Activated CD4-positive, alpha-beta T cell treated with anti-CD3 and anti-CD28 coated beads, Interleukin-2, amount 10 ng/mL, durations not matched to agents 24 days and 14 days (primary cell): Measurements from ENCODE around the gene TMEM269. TPM values are rescaled to one million over a fixed set of nuclear protein-coding genes. Genes with fewer than 3 reads are reported as not detected.
A peak's percentile ranks its signal among the peaks of the same experiment; 100 is the strongest.

Source experiments
- DNase-seq: peaks from one replicate; pipeline ENCODE4 v3.0.0; 2022
- H3K27ac Mint-ChIP-seq: one replicate; pipeline ENCODE4 v1.8.0; 2022; ENCODE audit warnings: mild to moderate bottlenecking, mixed read lengths
- H3K27me3 Mint-ChIP-seq: one replicate; pipeline ENCODE4 v1.8.0; 2022; ENCODE audit warnings: mixed read lengths
- H3K36me3 Mint-ChIP-seq: one replicate; pipeline ENCODE4 v1.8.0; 2022; ENCODE audit warnings: low read depth, mild to moderate bottlenecking, mixed read lengths
- H3K4me1 Mint-ChIP-seq: one replicate; pipeline ENCODE4 v1.8.0; 2021; ENCODE audit warnings: mixed read lengths
- H3K4me3 Mint-ChIP-seq: one replicate; pipeline ENCODE4 v1.8.0; 2022; ENCODE audit warnings: mild to moderate bottlenecking, moderate library complexity, mixed read lengths
- H3K9me3 Mint-ChIP-seq: one replicate; pipeline ENCODE4 v1.8.0; 2021; ENCODE audit warnings: mixed read lengths
- intact Hi-C: fragments of 100-400 bp; cut with micrococcal nuclease; formaldehyde crosslinking; loops from one replicate; pipeline ENCODE4 v1.15.1; 2023
- total RNA-seq: library from RNA; stranded (reverse); gene quantifications from 2 replicates; pipeline ENCODE4 v1.2.3, GENCODE V29; 2022

Gene TMEM269
- total RNA-seq, 1 donor from 2014 or later = not detected

DNA sequence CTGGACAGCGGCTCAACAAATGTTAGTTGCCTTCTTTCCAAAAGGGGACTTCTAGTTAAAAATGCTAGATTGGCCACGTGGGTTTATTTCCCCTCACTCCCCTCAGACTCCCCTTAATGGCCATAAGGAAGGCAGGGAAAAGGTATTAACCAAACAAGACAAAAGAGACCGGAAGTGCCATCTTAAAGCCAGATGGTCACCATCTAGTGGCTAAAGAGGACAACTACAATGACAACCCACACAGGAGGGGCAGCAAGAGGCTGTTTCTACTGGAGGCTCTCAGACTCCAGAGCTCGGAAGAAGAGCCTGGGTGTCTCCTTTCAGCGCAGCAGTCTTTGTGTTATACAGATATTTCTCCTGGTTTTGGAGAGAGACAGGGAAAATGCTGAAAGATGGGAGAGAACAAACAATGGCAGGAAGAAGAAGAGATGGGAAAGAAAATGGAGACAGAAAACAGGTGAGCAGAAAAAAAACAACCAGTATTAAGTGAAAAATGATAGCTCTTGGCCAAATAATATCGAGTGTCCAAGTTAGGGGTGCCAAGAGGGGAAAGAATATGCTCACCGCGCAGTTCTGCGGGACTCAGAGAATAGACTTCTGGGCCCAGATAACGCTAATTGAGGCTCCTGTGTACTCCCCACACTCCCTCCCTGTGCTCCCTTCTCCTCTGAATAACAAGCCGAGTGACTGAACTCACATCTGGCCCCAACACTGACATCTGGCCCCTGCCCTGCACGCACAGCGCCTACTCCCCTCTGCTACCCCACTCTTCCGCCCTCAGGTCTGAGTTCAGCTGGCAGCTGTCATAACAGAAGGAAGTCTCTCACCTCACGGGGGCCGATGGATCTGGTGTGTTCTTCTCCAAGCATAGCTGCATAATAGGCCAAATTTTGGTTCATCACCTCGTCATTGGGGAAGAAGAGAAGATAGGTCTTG is 27.6 kb upstream of the TMEM269 start:
- no peaks in the 10 kb centered on the region for H3K27me3 Mint-ChIP-seq
- peak; percentile 64 for DNase-seq
- intact Hi-C loops = no loop called here
- H3K4me1 Mint-ChIP-seq = no peaks in the 10 kb centered on the region
- H3K4me3 Mint-ChIP-seq = no peak overlapping the region
- peaks cover 58% of the 10 kb centered on the region for H3K36me3 Mint-ChIP-seq
- H3K9me3 Mint-ChIP-seq = no peaks in the 10 kb centered on the region
- H3K27ac Mint-ChIP-seq = no peak overlapping the region

DNA sequence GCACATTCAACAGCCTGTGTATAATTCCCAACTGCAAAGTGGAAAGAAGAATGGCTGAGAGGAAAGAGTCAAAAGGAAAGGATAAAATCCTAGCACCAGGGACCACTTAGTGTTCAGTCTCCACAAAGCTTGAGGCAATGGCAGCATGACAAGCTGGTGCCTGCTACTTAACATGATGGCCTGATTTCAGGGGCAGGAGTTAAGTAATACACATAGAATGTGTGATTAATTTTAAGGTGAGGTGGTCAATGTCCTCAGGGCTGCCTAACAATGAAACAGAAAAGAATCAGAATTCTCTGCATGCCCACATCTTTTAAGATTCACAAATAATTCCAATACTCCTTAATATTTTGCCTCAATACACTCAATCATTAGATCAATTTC is 26.9 kb upstream of the TMEM269 start:
- no peak overlapping the region for H3K4me3 Mint-ChIP-seq
- H3K4me1 Mint-ChIP-seq = peaks cover 4% of the 10 kb centered on the region
- H3K27me3 Mint-ChIP-seq = no peaks in the 10 kb centered on the region
- no peaks in the 10 kb centered on the region for H3K9me3 Mint-ChIP-seq
- H3K36me3 Mint-ChIP-seq = peaks cover 57% of the 10 kb centered on the region
- DNase-seq = no peak
- intact Hi-C loops = no loop called here
- H3K27ac Mint-ChIP-seq = no peak overlapping the region

DNA sequence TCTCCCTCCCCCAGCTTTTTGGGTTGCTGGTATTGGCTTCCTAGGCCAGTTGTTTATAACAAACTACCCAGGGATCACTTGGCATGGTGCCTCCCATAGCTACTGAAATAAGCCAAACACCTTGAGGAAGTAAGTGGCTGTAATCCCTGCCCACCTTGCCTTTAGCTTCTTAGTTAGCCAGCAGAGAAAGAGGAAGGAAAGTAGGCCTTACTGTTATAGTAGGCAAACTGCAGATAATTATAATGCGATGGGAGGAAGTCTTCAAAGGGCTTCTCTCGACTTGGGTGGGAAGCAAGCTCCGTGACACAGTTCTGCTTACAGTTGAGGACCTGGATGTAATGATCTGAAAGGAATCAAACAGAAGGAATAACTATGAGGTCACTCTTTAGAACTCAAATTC is 26.1 kb upstream of the TMEM269 start:
- Mint-ChIP-seq H3K4me1 (peaks cover 4% of the 10 kb centered on the region), H3K27ac (no peak overlapping the region), H3K27me3 (no peaks in the 10 kb centered on the region), H3K9me3 (no peaks in the 10 kb centered on the region), H3K36me3 (peaks cover 52% of the 10 kb centered on the region), H3K4me3 (no peak overlapping the region)
- no peak for DNase-seq
- intact Hi-C loops = no loop called here

DNA sequence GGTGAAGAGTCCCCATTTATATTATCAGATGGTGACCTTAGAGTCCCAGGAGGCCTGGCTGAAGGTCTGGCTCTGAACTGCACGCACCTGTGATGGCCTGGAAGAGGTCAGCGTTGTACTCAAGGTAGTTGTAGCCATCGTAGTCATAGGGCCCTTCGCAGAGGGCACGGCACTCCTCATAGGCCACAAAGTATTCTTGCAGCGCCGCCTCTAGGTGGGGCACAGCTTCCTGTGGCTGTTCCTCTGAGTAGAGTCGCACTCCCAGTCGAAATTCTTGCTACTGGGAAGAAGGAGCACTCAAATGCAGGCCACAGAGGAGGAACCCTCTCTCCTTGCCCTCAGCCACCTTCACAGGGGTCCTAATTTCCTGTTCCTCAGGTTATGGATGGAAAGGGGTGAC is 25.7 kb upstream of the TMEM269 start:
- H3K36me3 Mint-ChIP-seq = peaks cover 47% of the 10 kb centered on the region
- H3K9me3 Mint-ChIP-seq = no peaks in the 10 kb centered on the region
- intact Hi-C loops = no loop called here
- no peak overlapping the region for H3K4me3 Mint-ChIP-seq
- peaks cover 4% of the 10 kb centered on the region for H3K4me1 Mint-ChIP-seq
- no peak for DNase-seq
- H3K27me3 Mint-ChIP-seq = no peaks in the 10 kb centered on the region
- no peak overlapping the region for H3K27ac Mint-ChIP-seq

DNA sequence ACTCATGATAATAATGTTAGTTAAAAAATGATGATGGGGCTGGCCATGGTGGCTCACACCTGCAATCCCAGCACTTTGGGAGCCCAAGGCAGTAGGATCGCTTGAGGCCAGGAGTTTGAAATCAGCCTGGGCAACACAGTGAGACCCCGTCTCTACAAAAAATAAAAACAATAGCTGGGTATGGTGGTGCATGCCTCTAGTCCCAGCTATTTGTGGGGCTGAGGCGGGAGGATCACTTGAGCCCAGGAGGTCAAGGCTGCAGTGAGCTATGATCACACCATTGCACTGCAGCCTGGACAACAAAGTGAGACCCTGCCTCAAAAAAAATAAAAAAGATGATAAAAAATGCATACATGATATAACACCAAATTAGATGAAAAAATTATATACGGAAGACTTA is 23.2 kb upstream of the TMEM269 start:
- DNase-seq = no peak
- H3K4me1 Mint-ChIP-seq = peaks cover 4% of the 10 kb centered on the region
- no peak overlapping the region for H3K4me3 Mint-ChIP-seq
- intact Hi-C loops = no loop called here
- H3K9me3 Mint-ChIP-seq = no peaks in the 10 kb centered on the region
- no peaks in the 10 kb centered on the region for H3K27me3 Mint-ChIP-seq
- peaks cover 27% of the 10 kb centered on the region for H3K36me3 Mint-ChIP-seq
- no peak overlapping the region for H3K27ac Mint-ChIP-seq

DNA sequence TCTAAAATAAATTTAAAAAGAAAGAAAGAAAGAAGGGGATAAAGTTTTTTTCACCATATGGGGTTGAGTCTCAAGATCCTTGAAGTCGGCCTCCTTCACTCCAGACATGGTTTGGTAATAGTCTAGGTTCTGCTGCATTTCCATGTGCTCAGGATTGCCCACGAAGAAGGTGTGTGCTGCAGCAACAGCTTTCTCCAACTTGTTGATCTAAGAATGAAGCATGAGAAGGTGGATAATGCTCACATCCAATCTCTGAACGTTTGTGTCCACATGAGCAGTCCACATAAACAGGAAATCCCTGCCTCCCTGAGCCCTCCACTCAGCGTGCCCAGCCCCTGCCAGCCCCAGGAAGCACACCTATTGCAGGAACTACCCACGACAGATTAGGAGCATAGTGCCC is 22.5 kb upstream of the TMEM269 start:
- Mint-ChIP-seq H3K36me3 (peaks cover 22% of the 10 kb centered on the region), H3K27ac (peak overlapping the region; percentile 34), H3K4me1 (peaks cover 4% of the 10 kb centered on the region), H3K4me3 (no peak overlapping the region), H3K27me3 (no peaks in the 10 kb centered on the region), H3K9me3 (no peaks in the 10 kb centered on the region)
- intact Hi-C loops = no loop called here
- no peak for DNase-seq

DNA sequence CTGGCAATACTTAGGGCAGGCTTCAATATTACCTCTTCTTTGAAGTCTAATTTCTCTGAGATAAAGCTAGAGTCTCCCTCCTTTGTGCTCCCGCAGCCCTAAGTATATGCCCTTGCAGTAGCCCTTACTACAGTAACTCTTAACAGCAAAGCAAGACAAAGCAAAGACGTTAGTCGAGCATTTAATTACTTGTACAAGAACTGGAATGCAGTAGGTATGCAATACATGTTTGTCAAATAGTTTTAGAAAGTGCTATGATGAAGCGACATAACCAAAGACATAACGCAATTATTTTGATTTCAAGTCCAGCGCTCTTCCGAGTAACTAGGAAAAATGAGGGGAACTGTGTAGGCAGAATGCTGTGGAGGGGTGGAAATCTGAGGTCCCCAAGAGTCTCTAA is 19.5 kb upstream of the TMEM269 start:
- DNase-seq = no peak
- peaks cover 21% of the 10 kb centered on the region for H3K4me1 Mint-ChIP-seq
- H3K27me3 Mint-ChIP-seq = no peaks in the 10 kb centered on the region
- intact Hi-C loops = loop anchor here (5.0 kb wide), 2 partner anchors 157 to 428 kb away; partner anchors contain the start of gene FOXJ3
- H3K9me3 Mint-ChIP-seq = no peaks in the 10 kb centered on the region
- no peak overlapping the region for H3K27ac Mint-ChIP-seq
- no peak overlapping the region for H3K4me3 Mint-ChIP-seq
- H3K36me3 Mint-ChIP-seq = peaks cover 15% of the 10 kb centered on the region

DNA sequence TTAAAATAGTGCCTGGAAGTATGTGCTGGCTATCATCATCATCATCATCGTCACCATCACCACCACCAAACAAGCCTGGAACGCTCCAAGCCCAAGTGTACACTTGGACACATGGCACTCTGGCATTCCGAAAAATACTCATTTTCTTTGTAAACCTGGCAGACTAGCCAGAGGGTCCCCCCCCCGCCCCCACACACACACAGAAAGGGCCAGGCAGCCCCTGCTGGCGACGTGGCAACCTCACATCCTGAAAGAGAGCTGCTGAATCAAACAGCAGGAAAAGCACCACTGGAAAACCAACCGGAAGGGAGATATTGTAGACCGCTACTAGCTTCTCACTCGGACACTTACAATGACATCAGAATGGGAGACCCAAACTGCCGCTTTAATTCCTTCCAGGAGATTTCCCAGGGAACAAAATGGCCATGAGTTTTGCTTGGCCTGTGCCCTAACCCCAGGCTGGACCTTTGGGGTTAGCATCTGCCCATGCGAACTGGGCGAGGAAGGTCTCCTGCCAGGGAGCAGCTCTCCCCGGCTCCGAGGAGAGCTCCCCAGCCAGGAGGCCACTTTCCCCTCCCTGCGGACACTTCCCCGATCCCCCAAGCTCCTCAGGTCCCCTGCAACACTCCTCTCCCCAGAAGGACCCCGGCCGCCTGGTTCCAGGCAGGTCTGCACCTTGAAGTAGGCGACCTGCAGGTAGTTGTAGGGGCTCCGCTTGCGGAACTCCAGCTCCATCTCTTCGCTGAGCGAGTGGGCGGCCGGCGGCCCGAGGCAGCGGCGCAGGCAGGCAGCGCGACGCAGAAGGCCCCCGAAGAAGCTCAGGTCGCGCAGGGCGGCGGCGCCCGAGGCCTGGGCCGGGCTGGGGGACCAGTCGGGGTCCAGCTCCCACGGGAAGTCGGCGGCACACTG is 18.7 kb upstream of the TMEM269 start:
- peaks cover 18% of the 10 kb centered on the region for H3K36me3 Mint-ChIP-seq
- H3K4me1 Mint-ChIP-seq = peaks cover 25% of the 10 kb centered on the region
- no peaks in the 10 kb centered on the region for H3K27me3 Mint-ChIP-seq
- intact Hi-C loops = loop anchor here (1.0 to 5.0 kb wide), 4 partner anchors 108 to 429 kb away; partner anchors contain the start of genes CCDC30, FOXJ3 and PPIH
- H3K27ac Mint-ChIP-seq = no peak overlapping the region
- no peaks in the 10 kb centered on the region for H3K9me3 Mint-ChIP-seq
- peak; percentile 76 for DNase-seq
- no peak overlapping the region for H3K4me3 Mint-ChIP-seq

DNA sequence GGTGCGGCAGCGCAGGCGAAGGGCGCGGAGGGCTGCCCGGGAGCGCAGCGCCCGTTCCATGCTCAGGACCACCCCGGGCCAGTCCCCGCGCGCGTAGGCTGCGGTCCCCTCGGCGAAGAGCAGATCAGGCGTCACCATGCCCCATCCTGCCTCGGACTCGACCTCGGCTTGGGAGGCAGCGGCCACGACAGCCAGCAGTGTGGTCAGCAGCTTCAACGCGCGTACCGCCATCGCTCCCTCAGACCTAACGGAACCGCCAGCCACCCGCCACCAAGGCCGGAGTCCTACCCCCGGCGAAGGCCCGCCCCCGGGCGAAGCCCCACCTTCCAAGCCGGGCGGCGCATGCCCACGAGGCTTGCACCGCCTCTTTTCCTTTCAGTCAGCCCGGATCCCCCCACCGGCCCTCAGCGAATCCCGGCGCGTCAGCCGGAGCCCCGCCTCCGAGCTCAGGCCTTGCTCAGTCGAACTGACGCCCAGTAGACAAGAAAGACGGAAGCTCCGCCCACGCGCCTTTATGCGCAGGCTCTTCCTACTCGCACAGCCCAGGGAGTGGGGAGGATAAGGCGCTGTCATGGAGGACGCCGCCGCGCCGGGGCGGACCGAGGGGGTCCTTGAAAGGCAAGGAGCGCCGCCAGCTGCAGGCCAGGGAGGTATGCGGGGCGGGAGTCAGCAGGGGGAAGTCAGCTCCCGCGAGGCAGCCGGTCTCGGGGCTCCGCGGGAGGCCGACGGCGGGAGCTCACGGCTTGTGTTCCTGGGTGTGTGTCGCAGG is 17.9 kb upstream of the TMEM269 start, which contains the start of the genes C1orf50 and P3H1:
Gene C1orf50 (plus strand): TSS at position 509 of the 769 bp plus-strand sequence. CDS start 63 bp downstream, at position 572.
Gene P3H1 (minus strand): TSS at position 288 of the 769 bp plus-strand sequence. CDS start 57 bp downstream, at position 231.
- DNase-seq = peak; percentile 100
- intact Hi-C loops = loop anchor here (1.0 to 5.0 kb wide), 8 partner anchors 50 to 430 kb away; partner anchors contain the start of genes CCDC30, ERMAP, FOXJ3 and PPIH
- peaks cover 19% of the 10 kb centered on the region for H3K36me3 Mint-ChIP-seq
- no peak within 1 kb of the TSS for H3K4me3 Mint-ChIP-seq
- H3K27me3 Mint-ChIP-seq = no peaks in the 10 kb centered on the region
- H3K4me1 Mint-ChIP-seq = peaks cover 25% of the 10 kb centered on the region
- no peaks in the 10 kb centered on the region for H3K9me3 Mint-ChIP-seq
- H3K27ac Mint-ChIP-seq = peak within 1 kb of the TSS; percentile 93

DNA sequence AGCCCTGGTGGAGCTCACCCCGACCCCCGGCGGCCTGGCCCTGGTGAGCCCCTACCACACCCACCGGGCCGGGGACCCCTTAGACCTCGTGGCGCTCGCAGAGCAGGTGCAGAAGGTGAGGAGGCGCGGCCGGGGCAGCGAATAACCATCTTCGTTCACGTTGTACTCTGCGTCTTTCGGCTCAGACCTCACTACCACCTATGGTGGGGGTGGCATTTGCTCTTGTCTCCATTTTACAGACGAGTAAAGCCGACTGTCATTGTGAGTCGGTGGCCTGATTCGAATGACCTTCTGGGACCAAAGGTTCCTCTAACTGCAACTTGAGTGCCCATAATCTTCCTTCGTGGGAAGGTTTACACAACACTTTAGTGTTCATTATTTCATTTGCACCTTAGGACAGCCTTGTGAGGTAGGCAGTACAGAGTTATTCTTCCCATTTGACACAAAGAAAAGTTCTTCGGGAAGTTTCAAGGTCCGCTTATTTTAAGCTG is 17.2 kb upstream of the TMEM269 start:
- Mint-ChIP-seq H3K9me3 (no peaks in the 10 kb centered on the region), H3K27me3 (no peaks in the 10 kb centered on the region), H3K4me3 (no peak overlapping the region), H3K27ac (peak overlapping the region; percentile 93), H3K36me3 (peaks cover 19% of the 10 kb centered on the region), H3K4me1 (peaks cover 26% of the 10 kb centered on the region)
- intact Hi-C loops = loop anchor here (1.0 to 5.0 kb wide), 7 partner anchors 50 to 430 kb away; partner anchors contain the start of genes CCDC30, ERMAP, FOXJ3 and SVBP
- DNase-seq = no peak

DNA sequence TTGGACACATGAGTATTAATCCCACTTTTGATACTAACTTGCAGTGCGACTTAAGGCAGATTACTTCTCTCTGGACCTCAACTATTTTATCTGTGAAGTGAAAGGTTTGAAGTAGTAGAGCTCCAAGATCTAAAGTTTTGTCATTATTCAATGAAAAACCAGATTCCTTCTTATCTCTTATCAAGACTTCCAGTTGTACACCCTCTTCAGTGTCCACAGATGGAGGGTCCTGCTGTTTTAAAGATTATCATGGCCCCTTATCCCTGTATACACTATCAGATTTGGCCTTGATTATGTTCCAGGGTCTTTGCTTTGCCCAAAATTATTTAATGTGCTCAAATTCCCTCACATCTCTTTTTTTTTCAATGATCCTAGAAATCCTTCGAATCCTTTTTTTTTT is 16.6 kb upstream of the TMEM269 start:
- Mint-ChIP-seq H3K36me3 (peaks cover 21% of the 10 kb centered on the region), H3K4me1 (peaks cover 27% of the 10 kb centered on the region), H3K4me3 (no peak overlapping the region), H3K27me3 (no peaks in the 10 kb centered on the region), H3K27ac (peak overlapping the region; percentile 93), H3K9me3 (no peaks in the 10 kb centered on the region)
- intact Hi-C loops = loop anchor here (5.0 kb wide), 2 partner anchors 154 to 431 kb away; partner anchors contain the start of gene FOXJ3
- DNase-seq = no peak

DNA sequence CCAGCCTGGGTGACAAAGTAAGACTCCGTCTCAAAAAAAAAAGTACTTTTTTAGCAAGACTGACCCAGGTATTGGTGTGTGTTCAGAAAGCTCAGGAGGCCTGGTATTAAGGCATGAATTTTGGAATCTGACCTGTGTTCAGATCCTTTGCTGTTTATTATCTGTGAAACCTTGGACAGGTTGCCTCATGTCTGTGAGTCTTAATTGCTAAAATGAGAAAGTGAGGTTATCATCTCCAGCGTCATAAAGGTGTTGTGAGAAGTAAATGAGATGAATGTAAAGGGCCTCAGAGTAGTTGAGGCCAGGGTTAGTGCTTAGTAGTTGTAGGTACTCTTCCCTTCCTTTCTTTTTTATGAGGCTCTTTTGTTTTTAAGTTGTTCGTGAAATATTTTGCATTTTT is 15.0 kb upstream of the TMEM269 start:
- intact Hi-C loops = loop anchor here (5.0 kb wide), 2 partner anchors 152 to 433 kb away; partner anchors contain the start of gene FOXJ3
- no peak for DNase-seq
- H3K36me3 Mint-ChIP-seq = peaks cover 32% of the 10 kb centered on the region
- H3K27me3 Mint-ChIP-seq = no peaks in the 10 kb centered on the region
- no peak overlapping the region for H3K27ac Mint-ChIP-seq
- H3K4me3 Mint-ChIP-seq = no peak overlapping the region
- no peaks in the 10 kb centered on the region for H3K9me3 Mint-ChIP-seq
- peaks cover 31% of the 10 kb centered on the region for H3K4me1 Mint-ChIP-seq

DNA sequence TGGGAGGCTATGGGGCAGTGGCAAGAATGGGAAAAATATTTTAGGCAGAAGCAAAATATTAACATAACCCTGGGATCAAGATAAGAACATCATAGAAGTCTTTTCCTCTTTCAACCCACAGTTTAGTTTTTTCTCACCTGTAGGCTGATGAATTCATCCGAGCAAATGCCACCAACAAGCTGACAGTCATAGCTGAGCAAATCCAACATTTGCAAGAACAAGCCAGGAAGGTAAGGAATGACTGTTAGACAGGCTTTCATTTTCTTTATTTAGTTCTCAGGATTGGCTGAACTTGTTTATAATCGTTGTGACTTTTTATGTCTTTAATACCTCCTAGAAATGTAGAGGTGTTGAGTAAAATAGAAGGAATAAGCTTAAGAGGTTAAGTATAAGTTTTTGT is 11.4 kb upstream of the TMEM269 start:
- H3K27me3 Mint-ChIP-seq = no peaks in the 10 kb centered on the region
- H3K4me3 Mint-ChIP-seq = no peak overlapping the region
- H3K4me1 Mint-ChIP-seq = peaks cover 33% of the 10 kb centered on the region
- H3K36me3 Mint-ChIP-seq = peaks cover 56% of the 10 kb centered on the region
- intact Hi-C loops = no loop called here
- no peaks in the 10 kb centered on the region for H3K9me3 Mint-ChIP-seq
- no peak for DNase-seq
- peak overlapping the region; percentile 39 for H3K27ac Mint-ChIP-seq
